Fibroblast of pulmonary artery (primary cell): Measurements from ENCODE around the gene MRAP2.
A peak's percentile ranks its signal among the peaks of the same experiment; 100 is the strongest.

ENCODE experiments used
- DNase-seq: peaks from one replicate; pipeline ENCODE4 v3.0.0-alpha.2; 2010; ENCODE audit warnings: low read depth
- H3K4me3 ChIP-seq: replicated peaks from 2 replicates; pipeline ENCODE4 v1.5.1; 2011; ENCODE audit warnings: low read depth, mild to moderate bottlenecking, control low read depth, low read length, moderate library complexity
- TF ChIP-seq, protein P1 (sequence below): IDR thresholded peaks from 2 replicates; pipeline ENCODE4 v1.5.1; 2011; ENCODE audit warnings: mild to moderate bottlenecking, control low read depth, low read length, inconsistent platforms; ENCODE audit errors: missing control alignments

Gene MRAP2

GRCh38 chr6:84046755-84047154 lies 13.2 kb downstream of the MRAP2 start:
- TF ChIP-seq, protein P1, sequence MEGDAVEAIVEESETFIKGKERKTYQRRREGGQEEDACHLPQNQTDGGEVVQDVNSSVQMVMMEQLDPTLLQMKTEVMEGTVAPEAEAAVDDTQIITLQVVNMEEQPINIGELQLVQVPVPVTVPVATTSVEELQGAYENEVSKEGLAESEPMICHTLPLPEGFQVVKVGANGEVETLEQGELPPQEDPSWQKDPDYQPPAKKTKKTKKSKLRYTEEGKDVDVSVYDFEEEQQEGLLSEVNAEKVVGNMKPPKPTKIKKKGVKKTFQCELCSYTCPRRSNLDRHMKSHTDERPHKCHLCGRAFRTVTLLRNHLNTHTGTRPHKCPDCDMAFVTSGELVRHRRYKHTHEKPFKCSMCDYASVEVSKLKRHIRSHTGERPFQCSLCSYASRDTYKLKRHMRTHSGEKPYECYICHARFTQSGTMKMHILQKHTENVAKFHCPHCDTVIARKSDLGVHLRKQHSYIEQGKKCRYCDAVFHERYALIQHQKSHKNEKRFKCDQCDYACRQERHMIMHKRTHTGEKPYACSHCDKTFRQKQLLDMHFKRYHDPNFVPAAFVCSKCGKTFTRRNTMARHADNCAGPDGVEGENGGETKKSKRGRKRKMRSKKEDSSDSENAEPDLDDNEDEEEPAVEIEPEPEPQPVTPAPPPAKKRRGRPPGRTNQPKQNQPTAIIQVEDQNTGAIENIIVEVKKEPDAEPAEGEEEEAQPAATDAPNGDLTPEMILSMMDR: no peak
- DNase-seq: no peak
- H3K4me3 ChIP-seq: no peak overlapping the region

DNA sequence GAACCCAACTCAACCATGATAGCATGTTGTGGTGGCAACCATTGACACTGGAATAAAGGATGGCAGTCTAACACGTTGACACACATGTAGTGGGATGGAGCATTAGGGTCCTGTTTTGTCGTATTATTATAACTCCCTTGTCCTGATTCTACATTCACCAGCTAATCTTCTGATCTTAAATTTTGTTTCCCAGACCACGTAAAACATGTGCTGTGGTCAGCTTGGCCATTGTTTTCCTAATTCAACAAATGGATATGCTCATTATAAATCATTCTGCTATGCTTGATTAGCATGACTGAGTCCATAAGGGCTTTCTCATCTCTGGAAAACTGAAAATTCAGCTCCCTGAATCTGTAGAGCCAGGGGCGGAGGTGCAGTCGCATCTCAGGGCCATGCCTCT lies 15.0 kb downstream of the MRAP2 start:
- no peak for DNase-seq
- TF ChIP-seq, protein P1: no peak
- no peak overlapping the region for H3K4me3 ChIP-seq

DNA sequence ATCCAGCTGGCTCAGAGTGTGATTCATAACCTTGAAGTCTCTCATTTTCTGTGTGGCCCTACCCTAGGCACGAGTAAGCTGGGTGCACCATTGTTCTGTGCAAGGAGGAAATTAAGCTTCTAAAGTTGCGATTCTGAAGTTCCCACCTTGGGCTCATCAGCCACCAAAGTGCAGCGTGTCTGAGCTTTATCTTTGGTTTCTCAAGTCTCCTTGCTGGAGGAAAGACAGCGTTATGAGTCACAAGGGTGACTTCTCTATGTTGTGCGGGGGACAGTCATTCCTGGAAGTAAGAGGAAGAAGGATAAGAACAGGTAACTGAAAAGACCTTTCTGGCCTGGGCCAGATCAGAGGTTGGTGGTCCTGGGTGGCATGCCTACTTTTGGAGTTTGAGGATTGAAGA lies 16.8 kb downstream of the MRAP2 start:
- no peak overlapping the region for H3K4me3 ChIP-seq
- TF ChIP-seq, protein P1: no peak
- DNase-seq: no peak

DNA sequence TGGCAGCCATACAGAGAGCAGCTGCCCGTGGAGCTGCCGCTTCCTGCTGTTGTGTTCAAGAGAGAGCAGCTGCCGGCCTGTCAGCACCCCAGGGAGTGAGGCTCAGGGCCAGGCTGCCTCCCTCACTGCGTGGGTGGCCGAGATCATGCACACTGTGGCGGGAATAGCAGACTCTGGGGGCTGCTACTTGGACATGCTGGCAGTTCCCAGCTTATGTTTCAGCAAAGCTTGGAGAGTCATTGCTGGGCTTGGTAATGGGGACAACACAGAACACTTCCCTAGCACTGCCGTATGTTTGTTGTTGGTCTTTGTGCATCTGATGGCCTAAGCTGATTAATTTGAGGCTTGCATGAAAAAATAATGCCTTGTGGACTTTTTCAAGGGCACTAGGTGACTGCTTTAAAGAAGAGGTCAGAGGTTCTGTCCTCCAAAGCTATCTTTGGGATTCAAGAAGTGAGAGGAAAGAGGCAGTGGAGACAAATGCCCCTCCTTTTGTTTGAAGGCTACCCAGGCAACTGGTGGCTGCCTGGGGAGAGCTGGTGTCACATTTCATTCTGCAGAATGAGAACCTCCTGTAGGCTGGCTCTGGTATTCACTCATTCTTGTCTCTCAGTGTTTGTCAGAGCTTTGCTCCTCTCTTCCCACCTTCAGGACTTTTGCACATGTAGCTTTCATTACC lies 18.8 kb downstream of the MRAP2 start:
- DNase-seq: peak; percentile 70
- TF ChIP-seq, protein P1: no peak
- no peak overlapping the region for H3K4me3 ChIP-seq

- TF ChIP-seq, protein P1: no peak
- no peak overlapping the region for H3K4me3 ChIP-seq
- DNase-seq: no peak
Observed at GRCh38 chr6:84052883-84053241, 19.3 kb downstream of the MRAP2 start.

GRCh38 chr6:84055647-84056046 lies 22.1 kb downstream of the MRAP2 start:
- TF ChIP-seq, protein P1: no peak
- no peak overlapping the region for H3K4me3 ChIP-seq
- DNase-seq: no peak

GRCh38 chr6:84057908-84058307 lies 24.3 kb downstream of the MRAP2 start:
- H3K4me3 ChIP-seq: no peak overlapping the region
- no peak for DNase-seq
- TF ChIP-seq, protein P1: no peak
